Esophagus squamous epithelium (tissue), 5 donors: ENCODE data around the gene CRHBP. TPM values are rescaled to one million over a fixed set of nuclear protein-coding genes. Genes with fewer than 3 reads are reported as not detected.
"Not testable (repeated sequence)": the region's sequence is repeated elsewhere in the genome, so short reads cannot be mapped to it uniquely, and the experiment has no call there.

Source experiments
- DNase-seq: peaks from one replicate; lab custom pipeline; 2025; lab: John Stamatoyannopoulos, UW
- H3K27ac ChIP-seq, 4 donors: fragments of 200-600 bp; sonication (generic); one replicate each; pipeline ENCODE4 v1.5.1; 2016 to 2019; ENCODE audit warnings: mild to moderate bottlenecking in 1 of 4
- H3K27me3 ChIP-seq, 4 donors: fragments of 200-600 bp; sonication (generic); 1 replicate in 3 of 4; 2 replicates in 1 of 4; pipeline versions ENCODE4 v1.5.1 to v1.6.0; 2017 to 2021; ENCODE audit warnings: antibody characterized with exemption in 1 of 4
- H3K36me3 ChIP-seq, 3 donors: fragments of 200-600 bp; sonication (generic); one replicate each; pipeline ENCODE4 v1.5.1; 2016 to 2019
- H3K4me1 ChIP-seq, 3 donors: fragments of 200-600 bp; sonication (generic); one replicate each; pipeline ENCODE4 v1.5.1; 2017 to 2019
- H3K4me3 ChIP-seq, 4 donors: fragments of 200-600 bp; sonication (generic); 1 replicate in 3 of 4; 2 replicates in 1 of 4; pipeline ENCODE4 v1.5.1; 2016 to 2019; ENCODE audit warnings: mild to moderate bottlenecking in 2 of 4, moderate library complexity in 1 of 4
- H3K9me3 ChIP-seq, 3 donors: fragments of 200-600 bp; sonication (generic); one replicate each; pipeline ENCODE4 v1.5.1; 2016 to 2019
- CTCF ChIP-seq, 6 experiments: fragments of 450-650 bp in 4 of 6; fragments of 200-600 bp in 2 of 6; sonication (generic) in 2 of 6; IDR thresholded peaks; one replicate each; pipeline ENCODE4 v1.5.1; 2016 to 2019; ENCODE audit warnings: antibody characterized with exemption in 6 of 6, mild to moderate bottlenecking in 4 of 6, moderate library complexity in 4 of 6
- POLR2A ChIP-seq, 4 donors: fragments of 450-650 bp; IDR thresholded peaks; one replicate each; pipeline ENCODE4 v1.6.1; 2017; ENCODE audit warnings: antibody characterized with exemption in 4 of 4, mild to moderate bottlenecking in 4 of 4, moderate library complexity in 3 of 4
- WGBS, 2 donors: methylation state at CpG; one replicate each; pipeline ENCODE4 v1.1.5; 2018; 5-methylcytosine and 5-hydroxymethylcytosine counted together
- intact Hi-C: fragments of 100-400 bp; cut with DNase I; formaldehyde crosslinking; loops from one replicate; pipeline ENCODE4 v1.15.0; 2022
- total RNA-seq, 4 donors: library from RNA; depleted of rRNA; stranded (reverse); fragments of >200 nt; gene quantifications; one replicate each; pipeline ENCODE4 v1.1.0, GENCODE V29; 2016
- donor health status: DM: yes; HTN: yes; CAD: no.

The CRHBP gene
- total RNA-seq: 1 to 10 TPM in 1 of 4 donors, not detected in 3; 1.1 TPM

GRCh38 chr5:76952795-76953536 is at the start of gene CRHBP:
Gene CRHBP, plus strand, starts transcription at chr5:76953045. Its CDS starts 90 bp downstream, at chr5:76953135.
- intact Hi-C loops: no loop called here
- H3K4me3 ChIP-seq: peak within 1 kb of the TSS in 3 of 4 donors; percentile 17 to 58 (median 42)
- no peaks in the 10 kb centered on the region for H3K36me3 ChIP-seq
- no peak for DNase-seq
- H3K4me1 ChIP-seq: peaks cover 4 to 14% (median 8%) of the 10 kb centered on the region in 3 donors
- peak within 1 kb of the TSS in 1 of 4 donors; percentile 2 for H3K27ac ChIP-seq
- no peaks in the 10 kb centered on the region for H3K9me3 ChIP-seq
- peaks cover 0 to 67% (median 2%) of the 10 kb centered on the region in 4 donors for H3K27me3 ChIP-seq
- 31 to 34% methylated on average over 22 to 23 of the region's 23 CpGs for WGBS, 2 donors
- TF ChIP-seq POLR2A (IDR thresholded peaks at IDR 0.05) (no peak), CTCF (IDR thresholded peaks at IDR 0.05) (no peak)

- Histone ChIP-seq H3K4me3 (no peak overlapping the region), H3K4me1 (no peaks in the 10 kb centered on the region), H3K36me3 (no peaks in the 10 kb centered on the region), H3K27ac (no peak overlapping the region), H3K9me3 (no peaks in the 10 kb centered on the region), H3K27me3 (no peaks in the 10 kb centered on the region)
- DNase-seq: no peak
- no peak for TF ChIP-seq POLR2A (IDR thresholded peaks at IDR 0.05)
- TF ChIP-seq CTCF (IDR thresholded peaks at IDR 0.05): no peak
- 67 to 91% methylated on average over 2 to 7 of the region's 7 CpGs for WGBS, 2 donors
- intact Hi-C loops: no loop called here
These were observed 44.7 kb upstream of the CRHBP start for GRCh38 chr5:76908166-76908565.

- H3K36me3 ChIP-seq, H3K4me1 ChIP-seq, H3K27me3 ChIP-seq, DNase-seq, H3K9me3 ChIP-seq, H3K4me3 ChIP-seq, H3K27ac ChIP-seq, intact Hi-C loops: not testable (repeated sequence)
- WGBS, 2 donors: 73 to 83% methylated on average over 6 to 9 of the region's 9 CpGs
These were observed 42.4 kb upstream of the CRHBP start for GRCh38 chr5:76910344-76910933.

GRCh38 chr5:76914671-76915070 is 38.2 kb upstream of the CRHBP start:
- WGBS, 2 donors: 82 to 95% methylated on average over 7 to 9 of the region's 14 CpGs
- H3K36me3 ChIP-seq, H3K27me3 ChIP-seq, H3K4me1 ChIP-seq, H3K4me3 ChIP-seq, intact Hi-C loops, DNase-seq, H3K9me3 ChIP-seq, H3K27ac ChIP-seq: not testable (repeated sequence)

- Histone ChIP-seq H3K9me3 (no peaks in the 10 kb centered on the region), H3K36me3 (no peaks in the 10 kb centered on the region), H3K27me3 (no peaks in the 10 kb centered on the region), H3K4me1 (no peaks in the 10 kb centered on the region), H3K27ac (no peak overlapping the region), H3K4me3 (no peak overlapping the region)
- no peak for TF ChIP-seq POLR2A (IDR thresholded peaks at IDR 0.05)
- TF ChIP-seq CTCF (IDR thresholded peaks at IDR 0.05): no peak
- intact Hi-C loops: no loop called here
- DNase-seq: no peak
- WGBS, 2 donors: 46 to 71% methylated on average over 3 of the region's 3 CpGs
These were observed 34.3 kb upstream of the CRHBP start for GRCh38 chr5:76918539-76918938.

GRCh38 chr5:76920491-76920890 is 32.4 kb upstream of the CRHBP start:
- no peak overlapping the region for H3K27ac ChIP-seq
- H3K4me3 ChIP-seq: no peak overlapping the region
- intact Hi-C loops: no loop called here
- H3K36me3 ChIP-seq: no peaks in the 10 kb centered on the region
- TF ChIP-seq CTCF (IDR thresholded peaks at IDR 0.05): no peak
- no peak for TF ChIP-seq POLR2A (IDR thresholded peaks at IDR 0.05)
- DNase-seq: no peak
- WGBS, 2 donors: 75 to 77% methylated on average over 4 of the region's 4 CpGs
- H3K9me3 ChIP-seq: no peaks in the 10 kb centered on the region
- no peaks in the 10 kb centered on the region for H3K27me3 ChIP-seq
- no peaks in the 10 kb centered on the region for H3K4me1 ChIP-seq
